K562 (cell line): ENCODE measurements around the gene TMEM79. TPM values are rescaled to one million over a fixed set of nuclear protein-coding genes. Genes with fewer than 3 reads are reported as not detected.

ENCODE experiments used
- ASH1L ChIP-seq: fragments of 450-650 bp; IDR thresholded peaks from 2 replicates; pipeline ENCODE4 v1.6.1; 2018; ENCODE audit warnings: borderline replicate concordance, mild to moderate bottlenecking, low read depth; ENCODE audit not compliant: partially characterized antibody
- CHD2 ChIP-seq: IDR thresholded peaks from 2 replicates; pipeline ENCODE4 v1.6.1; 2011; ENCODE audit warnings: low read depth, low read length
- FIP1L1 ChIP-seq: fragments of 200-400 bp; formaldehyde crosslinking; IDR thresholded peaks from 2 replicates; pipeline ENCODE4 v1.6.1; 2018; ENCODE audit warnings: mild to moderate bottlenecking, low read depth, low read length; ENCODE audit not compliant: poor library complexity, severe bottlenecking
- FOS ChIP-seq: IDR thresholded peaks from 3 replicates; pipeline ENCODE4 v1.6.1; 2011; ENCODE audit not compliant: insufficient read length; ENCODE audit errors: extremely low read depth
- FOXJ3 ChIP-seq: sonication (generic); formaldehyde crosslinking; IDR thresholded peaks from 2 replicates; pipeline ENCODE4 v1.4.0; 2020; ENCODE audit warnings: mild to moderate bottlenecking, missing genetic modification reagents
- FOXO4 ChIP-seq: fragments of 450-650 bp; formaldehyde crosslinking; IDR thresholded peaks from 2 replicates; pipeline ENCODE4 v1.4.0; 2020; ENCODE audit warnings: mild to moderate bottlenecking, moderate library complexity
- KLF13 ChIP-seq: fragments of 450-650 bp; IDR thresholded peaks from 2 replicates; pipeline ENCODE4 v1.6.1; 2016; ENCODE audit warnings: missing genetic modification characterization, low read depth, mild to moderate bottlenecking, missing compliant biosample characterization, moderate library complexity, borderline replicate concordance
- NFIC ChIP-seq: fragments of 450-650 bp; IDR thresholded peaks from 2 replicates; pipeline ENCODE4 v1.6.1; 2017; ENCODE audit warnings: mild to moderate bottlenecking, inconsistent platforms
- NKRF ChIP-seq: fragments of 450-650 bp; IDR thresholded peaks from 2 replicates; pipeline ENCODE4 v1.6.1; 2016; ENCODE audit warnings: borderline replicate concordance
- PHF8 ChIP-seq: fragments of 200-600 bp; sonication (generic); IDR thresholded peaks from 2 replicates; pipeline ENCODE4 v1.6.1; 2012; ENCODE audit warnings: mixed run types, mild to moderate bottlenecking, inconsistent platforms, low read length, moderate library complexity, borderline replicate concordance
- POLR2AphosphoS5 ChIP-seq: IDR thresholded peaks from 2 replicates; pipeline ENCODE4 v1.6.1; 2011; ENCODE audit warnings: mild to moderate bottlenecking, low read depth, low read length, moderate library complexity; ENCODE audit not compliant: control insufficient read depth, insufficient read depth
- POLR2B ChIP-seq: fragments of 450-650 bp; IDR thresholded peaks from 2 replicates; pipeline ENCODE4 v1.6.1; 2018; ENCODE audit warnings: low read depth; ENCODE audit not compliant: partially characterized antibody
- PREB ChIP-seq: sonication (generic); formaldehyde crosslinking; IDR thresholded peaks from 2 replicates; pipeline ENCODE4 v1.8.1; 2023; ENCODE audit warnings: mild to moderate bottlenecking, missing genetic modification reagents
- RBM25 ChIP-seq: fragments of 200-400 bp; formaldehyde crosslinking; IDR thresholded peaks from 2 replicates; pipeline ENCODE4 v1.6.1; 2018; ENCODE audit warnings: low read length, low read depth, moderate library complexity; ENCODE audit not compliant: severe bottlenecking
- RFX7 ChIP-seq: fragments of 250-450 bp; sonication (Bioruptor Pico); IDR thresholded peaks from 2 replicates; pipeline ENCODE4 v1.5.1; 2021; ENCODE audit warnings: mild to moderate bottlenecking
- SRF ChIP-seq, 2 experiments: fragments of 250-450, 450-650 bp in 1 of 2; sonication (Bioruptor Pico) in 1 of 2; sonication (generic) in 1 of 2; formaldehyde crosslinking; IDR thresholded peaks; 2 replicates each; pipeline versions ENCODE4 v1.5.0 to v1.5.1; 2020 to 2022; ENCODE audit warnings: mild to moderate bottlenecking in 1 of 2, missing genetic modification reagents in 1 of 2
- USF2 ChIP-seq: sonication (generic); formaldehyde crosslinking; IDR thresholded peaks from 2 replicates; pipeline ENCODE4 v1.5.0; 2020; ENCODE audit warnings: missing genetic modification reagents
- ZNF121 ChIP-seq: sonication (generic); formaldehyde crosslinking; conservative IDR thresholded peaks from 2 replicates; pipeline ENCODE4 v1.8.0; 2022; ENCODE audit warnings: missing genetic modification reagents
- ZNF395 ChIP-seq: fragments of 200-800 bp; sonication (Bioruptor generic); IDR thresholded peaks from 2 replicates; pipeline ENCODE4 v1.6.1; 2017; ENCODE audit warnings: missing genetic modification characterization, missing compliant biosample characterization
- ZNF583 ChIP-seq: fragments of 250-450 bp; sonication (Bioruptor Pico); IDR thresholded peaks from 2 replicates; pipeline ENCODE4 v1.4.0; 2020
- polyA plus RNA-seq, 8 experiments: library from polyadenylated mRNA; depleted of rRNA in 4 of 8; stranded (reverse) in 5 of 8; unstranded in 3 of 8; fragments of >200 nt; fragmentation: Nextera tagmentation in 2 of 8; fragmentation: Illumina TruSeq in 1 of 8; extraction: Ambion mirVana in 2 of 8; extraction: Trizol in 1 of 8; gene quantifications; 2 replicates each; pipeline versions ENCODE4 v1.2.1 to v1.2.3, GENCODE V29; 2011 to 2014; ENCODE audit warnings: inconsistent platforms in 1 of 8, missing spikeins in 1 of 8
- total RNA-seq, 7 experiments: library from RNA; depleted of rRNA in 6 of 7; stranded (reverse); fragments of >200 nt in 6 of 7; fragmentation: Illumina TruSeq in 2 of 7; extraction: Trizol in 2 of 7; gene quantifications; 2 replicates each; pipeline versions ENCODE4 v1.2.1 to v1.2.3, GENCODE V29; 2011 to 2021; ENCODE audit warnings: low replicate concordance in 1 of 7

TMEM79 gene
- total and polyA plus RNA-seq, 9 of the 15 experiments (the other 6 are each of a cell fraction or from before 2014, with no cell fraction given), result 0.69 to 6.8 (median 4.0) TPM

- TF ChIP-seq FOXO4, result no peak
- TF ChIP-seq NKRF, result peak; percentile 94
- TF ChIP-seq SRF (CRISPR knock-in tag; IDR thresholded peaks at IDR 0.05), result peak in 1 of 2 experiments; percentile 86; a peak in 1 of 4 replicates
- 0 out of 2 replicates have a peak, but pooled peaks have one; percentile 57 for TF ChIP-seq KLF13
- TF ChIP-seq ASH1L, result peak; percentile 94
- no peak; the same call in 1 of the 2 replicates for TF ChIP-seq USF2 (CRISPR knock-in tag)
- peak; percentile 99 for TF ChIP-seq NFIC
- no peak for TF ChIP-seq RFX7 (CRISPR knock-in tag)
- peak; percentile 86 for TF ChIP-seq CHD2
- TF ChIP-seq ZNF583, result no peak
- no peak for TF ChIP-seq FOXJ3 (CRISPR knock-in tag)
- TF ChIP-seq ZNF395 (CRISPR knock-in tag), result peak; percentile 89
- peak; percentile 86 for TF ChIP-seq POLR2AphosphoS5
- TF ChIP-seq PHF8, result no peak; the same call in 1 of the 2 replicates
- peak; percentile 72 for TF ChIP-seq POLR2B
- TF ChIP-seq FOS, result peak; percentile 97
- no peak for TF ChIP-seq PREB (CRISPR knock-in tag)
- peak; percentile 88 for TF ChIP-seq RBM25
- no peak for TF ChIP-seq FIP1L1
- TF ChIP-seq ZNF121, result no peak
Measured at GRCh38 chr1:156338180-156338976, 54.3 kb downstream of the TMEM79 start, which contains the start of the genes CCT3 and TSACC (continued).
